Upper lobe of left lung (tissue), 6 donors: ENCODE results near the gene MTFP1. TPM values are rescaled to one million over a fixed set of nuclear protein-coding genes. Genes with fewer than 3 reads are reported as not detected.

Experiments used
- ATAC-seq, 2 donors: fragments of 200-7000 bp; cut with Tn5 transposase; one replicate each; pipeline ENCODE4 v1.9.1; 2022; ENCODE audit warnings: mild to moderate bottlenecking in 2 of 2, moderate library complexity in 2 of 2; ENCODE audit not compliant: low FRiP score in 2 of 2
- DNase-seq, 2 donors: peaks; one replicate each; pipeline ENCODE4 v3.0.0-alpha.2; 2019 to 2020
- H3K27ac ChIP-seq, 4 donors: fragments of 200-600 bp; sonication (generic); one replicate each; pipeline ENCODE4 v1.5.1; 2016 to 2019
- H3K27me3 ChIP-seq, 4 donors: fragments of 200-600 bp; sonication (generic); one replicate each; pipeline ENCODE4 v1.5.1; 2017 to 2019
- H3K36me3 ChIP-seq, 4 donors: fragments of 200-600 bp; sonication (generic); one replicate each; pipeline ENCODE4 v1.5.1; 2016 to 2019
- H3K4me1 ChIP-seq, 4 donors: fragments of 200-600 bp; sonication (generic); one replicate each; pipeline ENCODE4 v1.5.1; 2018 to 2019
- H3K4me3 ChIP-seq, 4 donors: fragments of 200-600 bp; sonication (generic); one replicate each; pipeline ENCODE4 v1.5.1; 2017 to 2019; ENCODE audit warnings: mild to moderate bottlenecking in 2 of 4, moderate library complexity in 1 of 4
- H3K9me3 ChIP-seq, 4 donors: fragments of 200-600 bp; sonication (generic); one replicate each; pipeline ENCODE4 v1.5.1; 2018 to 2019
- CTCF ChIP-seq, 6 experiments: fragments of 450-650 bp in 4 of 6; fragments of 200-600 bp in 2 of 6; sonication (generic) in 2 of 6; IDR thresholded peaks; one replicate each; pipeline ENCODE4 v1.5.1; 2016 to 2019; ENCODE audit warnings: antibody characterized with exemption in 6 of 6
- EP300 ChIP-seq, 4 donors: sonication (generic); formaldehyde crosslinking; IDR thresholded peaks; one replicate each; pipeline ENCODE4 v1.5.1; 2017; ENCODE audit warnings: antibody characterized with exemption in 4 of 4, control low read depth in 2 of 4
- POLR2A ChIP-seq, 4 donors: fragments of 450-650 bp; IDR thresholded peaks; one replicate each; pipeline ENCODE4 v1.5.1; 2016 to 2017; ENCODE audit warnings: antibody characterized with exemption in 4 of 4, mild to moderate bottlenecking in 2 of 4
- POLR2AphosphoS5 ChIP-seq, 2 donors: sonication (generic); formaldehyde crosslinking; IDR thresholded peaks; one replicate each; pipeline ENCODE4 v1.5.1; 2017; ENCODE audit warnings: antibody characterized with exemption in 2 of 2
- WGBS, 2 donors: methylation state at CpG; one replicate each; pipeline ENCODE4 v1.1.5; 2017 to 2018; 5-methylcytosine and 5-hydroxymethylcytosine counted together
- total RNA-seq, 6 donors: library from RNA; depleted of rRNA in 4 of 6; stranded (reverse); fragments of >200 nt in 4 of 6; gene quantifications; one replicate each; pipeline versions ENCODE4 v1.1.0 to v1.2.1, GENCODE V29; 2016 to 2021
- donor health status: DM: no; HTN: no; CAD: no; lungs with moderate emphysema.
- donor health status: DM: no; HTN: yes; CAD: no; lungs with severe emphysema.

The MTFP1 gene
- total RNA-seq, 6 donors from 2014 or later: 5.8 to 28.4 (median 12.8) TPM

- H3K27me3 ChIP-seq: no peaks in the 10 kb centered on the region
- H3K27ac ChIP-seq: no peak overlapping the region
- DNase-seq (no peak), ATAC-seq (no peak)
- H3K4me3 ChIP-seq: no peak overlapping the region
- H3K9me3 ChIP-seq: no peaks in the 10 kb centered on the region
- peaks cover 0 to 9% (median 7%) of the 10 kb centered on the region in 4 donors for H3K4me1 ChIP-seq
- 83 to 86% methylated on average over 2 of the region's 2 CpGs for WGBS, 2 donors
- H3K36me3 ChIP-seq: no peaks in the 10 kb centered on the region
- no peak for TF ChIP-seq POLR2A (IDR thresholded peaks at IDR 0.05)
- no peak for TF ChIP-seq EP300 (IDR thresholded peaks at IDR 0.05)
- TF ChIP-seq CTCF (IDR thresholded peaks at IDR 0.05): no peak
- TF ChIP-seq POLR2AphosphoS5 (IDR thresholded peaks at IDR 0.05): no peak
Observed at GRCh38 chr22:30470655-30471054, 45.1 kb downstream of the MTFP1 start.

- Histone ChIP-seq H3K4me1 (peaks cover 0 to 9% (median 7%) of the 10 kb centered on the region in 4 donors), H3K27me3 (no peaks in the 10 kb centered on the region), H3K27ac (no peak within 1 kb of the TSS), H3K9me3 (no peaks in the 10 kb centered on the region), H3K4me3 (no peak within 1 kb of the TSS), H3K36me3 (no peaks in the 10 kb centered on the region)
- TF ChIP-seq POLR2AphosphoS5 (IDR thresholded peaks at IDR 0.05) (no peak), CTCF (IDR thresholded peaks at IDR 0.05) (no peak), POLR2A (IDR thresholded peaks at IDR 0.05) (no peak), EP300 (IDR thresholded peaks at IDR 0.05) (no peak)
- 51 to 56% methylated on average over 5 to 11 of the region's 13 CpGs for WGBS, 2 donors
- DNase-seq: no peak
- ATAC-seq: no peak
Observed at GRCh38 chr22:30471616-30472318, 46.2 kb downstream of the MTFP1 start, which contains the start of gene SEC14L3. Gene SEC14L3 (minus strand): TSS chr22:30472017. CDS start chr22:30471958, 59 bp downstream.

DNA sequence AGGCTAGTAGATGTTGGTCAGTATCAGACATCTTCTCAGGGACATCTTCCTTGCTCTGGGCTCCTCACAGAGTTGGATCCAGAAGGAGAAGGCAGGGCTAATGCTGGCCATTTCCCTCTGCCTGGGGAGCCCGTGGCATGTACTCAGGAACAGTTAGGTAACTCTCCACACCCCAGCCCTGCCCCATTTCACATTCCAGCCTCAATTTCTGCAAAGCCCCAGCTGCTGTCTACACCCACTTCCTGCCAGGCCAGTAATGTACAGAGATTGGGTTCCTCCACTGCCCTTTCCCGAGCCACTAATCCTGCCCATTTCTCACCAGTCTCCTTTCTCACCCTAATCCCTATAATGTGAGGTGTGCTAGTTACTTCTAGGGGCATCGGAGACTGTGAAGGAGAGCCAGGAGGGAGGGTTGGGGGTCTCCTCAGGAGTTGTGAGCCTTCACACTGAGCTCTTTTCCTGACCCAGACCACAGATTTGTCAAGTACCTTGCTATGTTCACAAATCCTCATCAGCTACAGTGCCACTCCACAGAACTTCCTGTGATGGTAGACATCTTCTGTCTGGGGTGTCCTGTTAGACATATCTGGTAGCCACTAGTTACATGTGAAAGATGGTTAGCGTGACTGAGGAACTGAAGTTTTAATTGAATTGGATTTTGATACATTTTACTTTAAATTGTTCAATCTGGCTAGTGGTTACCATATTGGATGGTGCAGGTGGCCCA is 47.6 kb downstream of the MTFP1 start:
- WGBS, 2 donors: 49 to 56% methylated on average over 4 of the region's 4 CpGs
- ATAC-seq: peak in 1 of 2 donors; percentile 56
- TF ChIP-seq POLR2A (IDR thresholded peaks at IDR 0.05) (no peak), POLR2AphosphoS5 (IDR thresholded peaks at IDR 0.05) (no peak), CTCF (IDR thresholded peaks at IDR 0.05) (no peak), EP300 (IDR thresholded peaks at IDR 0.05) (no peak)

GRCh38 chr22:30474121-30474520 is 48.6 kb downstream of the MTFP1 start:
- H3K4me3 ChIP-seq: no peak overlapping the region
- H3K36me3 ChIP-seq: no peaks in the 10 kb centered on the region
- no peak overlapping the region for H3K27ac ChIP-seq
- no peaks in the 10 kb centered on the region for H3K27me3 ChIP-seq
- peaks cover 0 to 9% (median 7%) of the 10 kb centered on the region in 4 donors for H3K4me1 ChIP-seq
- DNase-seq (no peak), ATAC-seq (no peak)
- WGBS, 2 donors: 88 to 93% methylated on average over 4 of the region's 4 CpGs
- H3K9me3 ChIP-seq: no peaks in the 10 kb centered on the region
- TF ChIP-seq POLR2A (IDR thresholded peaks at IDR 0.05): no peak
- TF ChIP-seq POLR2AphosphoS5 (IDR thresholded peaks at IDR 0.05): no peak
- TF ChIP-seq CTCF (IDR thresholded peaks at IDR 0.05): no peak
- TF ChIP-seq EP300 (IDR thresholded peaks at IDR 0.05): no peak

More for the DNA sequence above, 47.6 kb downstream of the MTFP1 start:
- H3K4me3 ChIP-seq: no peak overlapping the region
- peaks cover 0 to 9% (median 7%) of the 10 kb centered on the region in 4 donors for H3K4me1 ChIP-seq
- H3K27me3 ChIP-seq: no peaks in the 10 kb centered on the region
- H3K9me3 ChIP-seq: no peaks in the 10 kb centered on the region
- no peaks in the 10 kb centered on the region for H3K36me3 ChIP-seq
- DNase-seq: peak in 1 of 2 donors; percentile 29
- H3K27ac ChIP-seq: no peak overlapping the region
